WTC11 (cell line): ENCODE data around the gene BMF. TPM values are rescaled to one million over a fixed set of nuclear protein-coding genes. Genes with fewer than 3 reads are reported as not detected.

ENCODE experiments used
- ATAC-seq: fragments of 200-7000 bp; cut with Tn5 transposase; 2 replicates; pipeline ENCODE4 v1.10.0; 2021; ENCODE audit warnings: mild to moderate bottlenecking, moderate library complexity
- CTCF ChIA-PET: fragments of 300-600 bp; sonication (Branson Sonifier 250); formaldehyde crosslinking; loops from one replicate; lab custom pipeline; 2021; ENCODE audit warnings: antibody characterized with exemption; lab: Charles Lee
- POLR2A ChIA-PET: fragments of 350-600 bp; sonication (Branson Sonifier 250); formaldehyde crosslinking; loops from one replicate; lab custom pipeline; 2021; ENCODE audit warnings: antibody characterized with exemption; lab: Charles Lee
- DNase-seq: peaks from one replicate; pipeline ENCODE4 v3.0.0; 2021; ENCODE audit warnings: low spot score
- H3K27ac Mint-ChIP-seq: 2 replicates; pipeline ENCODE4 v1.8.0; 2021; ENCODE audit warnings: mixed read lengths
- H3K27me3 Mint-ChIP-seq: 2 replicates; pipeline ENCODE4 v1.8.0; 2021; ENCODE audit warnings: low read depth, mild to moderate bottlenecking, moderate library complexity, mixed read lengths
- H3K36me3 Mint-ChIP-seq: 2 replicates; pipeline ENCODE4 v1.8.0; 2021; ENCODE audit warnings: mixed read lengths
- H3K4me1 Mint-ChIP-seq: 2 replicates; pipeline ENCODE4 v1.8.0; 2022; ENCODE audit warnings: mixed read lengths
- H3K4me3 Mint-ChIP-seq: 2 replicates; pipeline ENCODE4 v1.8.0; 2021; ENCODE audit warnings: mild to moderate bottlenecking, moderate library complexity, mixed read lengths
- H3K9me3 Mint-ChIP-seq: 2 replicates; pipeline ENCODE4 v1.8.0; 2021; ENCODE audit warnings: mixed read lengths
- EMX1 ChIP-seq: fragments of 250-450 bp; sonication (Bioruptor Pico); IDR thresholded peaks from 2 replicates; pipeline ENCODE4 v1.8.0; 2021; ENCODE audit warnings: mild to moderate bottlenecking
- FOXP1 ChIP-seq: sonication (generic); formaldehyde crosslinking; IDR thresholded peaks from 2 replicates; pipeline ENCODE4 v1.8.0; 2022; ENCODE audit warnings: missing genetic modification reagents, mild to moderate bottlenecking, moderate library complexity, borderline replicate concordance
- GTF2I ChIP-seq: fragments of 250-450 bp; sonication (Bioruptor Pico); conservative IDR thresholded peaks from 2 replicates; pipeline ENCODE4 v1.4.0; 2021; ENCODE audit warnings: mild to moderate bottlenecking
- KAT7 ChIP-seq: sonication (generic); formaldehyde crosslinking; IDR thresholded peaks from 2 replicates; pipeline ENCODE4 v1.8.1; 2023; ENCODE audit warnings: missing genetic modification reagents, mild to moderate bottlenecking, borderline replicate concordance
- MYBL2 ChIP-seq: sonication (generic); formaldehyde crosslinking; IDR thresholded peaks from 2 replicates; pipeline ENCODE4 v1.8.1; 2023; ENCODE audit warnings: mild to moderate bottlenecking, moderate library complexity, missing genetic modification reagents
- SP1 ChIP-seq: sonication (generic); formaldehyde crosslinking; conservative IDR thresholded peaks from 2 replicates; pipeline ENCODE4 v1.8.1; 2022; ENCODE audit warnings: missing genetic modification reagents
- ZBTB21 ChIP-seq: sonication (generic); formaldehyde crosslinking; IDR thresholded peaks from 2 replicates; pipeline ENCODE4 v1.8.1; 2023; ENCODE audit warnings: mild to moderate bottlenecking, missing genetic modification reagents, borderline replicate concordance
- ZNF263 ChIP-seq: sonication (generic); formaldehyde crosslinking; IDR thresholded peaks from 2 replicates; pipeline ENCODE4 v1.8.1; 2022; ENCODE audit warnings: low read depth, mild to moderate bottlenecking, moderate library complexity, missing genetic modification reagents
- ZNF317 ChIP-seq: sonication (generic); formaldehyde crosslinking; IDR thresholded peaks from 2 replicates; pipeline ENCODE4 v1.8.1; 2023; ENCODE audit warnings: low read depth, mild to moderate bottlenecking, moderate library complexity, missing genetic modification reagents, borderline replicate concordance
- ZNF416 ChIP-seq: fragments of 250-450 bp; sonication (Bioruptor Pico); IDR thresholded peaks from 2 replicates; pipeline ENCODE4 v1.9.0; 2021; ENCODE audit warnings: mild to moderate bottlenecking, inconsistent platforms
- total RNA-seq: library from RNA; stranded (reverse); gene quantifications from 3 replicates; pipeline ENCODE4 v1.2.3, GENCODE V29; 2021
- TF ChIP-seq, protein P1 (sequence below): fragments of 250-450 bp; sonication (Bioruptor Pico); IDR thresholded peaks from 2 replicates; pipeline ENCODE4 v1.9.0; 2021; ENCODE audit warnings: moderate library complexity, mild to moderate bottlenecking, inconsistent platforms, borderline replicate concordance
- TF ChIP-seq, protein P2 (sequence below): sonication (generic); formaldehyde crosslinking; IDR thresholded peaks from 2 replicates; pipeline ENCODE4 v1.8.0; 2022; ENCODE audit warnings: mild to moderate bottlenecking, missing genetic modification reagents
- TF ChIP-seq, protein P3 (sequence below): sonication (generic); formaldehyde crosslinking; IDR thresholded peaks from 2 replicates; pipeline ENCODE4 v1.8.1; 2022; ENCODE audit warnings: low read depth, mild to moderate bottlenecking, moderate library complexity, missing genetic modification reagents, borderline replicate concordance
- TF ChIP-seq, protein P4 (sequence below): sonication (generic); formaldehyde crosslinking; IDR thresholded peaks from 2 replicates; pipeline ENCODE4 v1.8.1; 2022; ENCODE audit warnings: low read depth, missing genetic modification reagents, borderline replicate concordance
- TF ChIP-seq, protein P5 (sequence below): sonication (generic); formaldehyde crosslinking; IDR thresholded peaks from 2 replicates; pipeline ENCODE4 v1.8.1; 2023; ENCODE audit warnings: mild to moderate bottlenecking, moderate library complexity, missing genetic modification reagents
- TF ChIP-seq, protein P6 (sequence below): sonication (generic); formaldehyde crosslinking; IDR thresholded peaks from 2 replicates; pipeline ENCODE4 v1.8.1; 2023; ENCODE audit warnings: mild to moderate bottlenecking, missing genetic modification reagents, borderline replicate concordance
- TF ChIP-seq, protein P7 (sequence below): sonication (generic); formaldehyde crosslinking; IDR thresholded peaks from 2 replicates; pipeline ENCODE4 v1.8.0; 2023; ENCODE audit warnings: missing genetic modification reagents
- TF ChIP-seq, protein P8 (sequence below): fragments of 250-450 bp; sonication (Bioruptor Pico); IDR thresholded peaks from 2 replicates; pipeline ENCODE4 v1.9.0; 2021; ENCODE audit warnings: mild to moderate bottlenecking, borderline replicate concordance

Gene BMF
- total RNA-seq, 1 experiment from 2014 or later, result 36.9 TPM

DNA sequence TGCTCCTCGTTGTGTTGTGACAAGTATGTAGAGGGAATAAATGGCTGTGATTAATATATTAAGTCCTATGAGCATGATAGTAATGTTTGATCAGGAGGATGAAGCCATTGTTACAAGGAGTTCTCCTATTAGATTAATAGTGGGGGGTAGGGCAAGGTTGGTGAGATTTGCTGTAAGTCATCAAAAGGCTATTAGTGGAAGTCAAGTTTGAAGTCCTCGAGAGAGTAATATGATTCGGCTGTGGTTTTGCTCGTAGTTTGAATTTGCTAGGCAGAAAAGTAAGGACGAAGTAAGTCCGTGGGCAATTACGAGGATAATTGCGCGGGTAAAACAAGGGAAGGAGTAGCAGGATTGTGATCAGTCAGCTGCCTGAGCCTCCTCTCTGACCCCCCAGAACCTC lies 26.2 kb upstream of the BMF start:
- ChIA-PET CTCF (no interaction called here), POLR2A (no interaction called here)
- Mint-ChIP-seq H3K4me1 (peaks cover 21% of the 10 kb centered on the region), H3K27ac (no peak overlapping the region), H3K4me3 (no peak overlapping the region), H3K36me3 (no peaks in the 10 kb centered on the region), H3K27me3 (no peaks in the 10 kb centered on the region), H3K9me3 (no peaks in the 10 kb centered on the region)
- no peak for ATAC-seq
- DNase-seq, result no peak
- TF ChIP-seq ZNF263 (CRISPR knock-in tag), result no peak
- TF ChIP-seq, protein P1, sequence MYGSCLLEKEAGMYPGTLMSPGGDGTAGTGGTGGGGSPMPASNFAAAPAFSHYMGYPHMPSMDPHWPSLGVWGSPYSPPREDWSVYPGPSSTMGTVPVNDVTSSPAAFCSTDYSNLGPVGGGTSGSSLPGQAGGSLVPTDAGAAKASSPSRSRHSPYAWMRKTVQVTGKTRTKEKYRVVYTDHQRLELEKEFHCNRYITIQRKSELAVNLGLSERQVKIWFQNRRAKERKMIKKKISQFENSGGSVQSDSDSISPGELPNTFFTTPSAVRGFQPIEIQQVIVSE (CRISPR knock-in tag), result no peak
- TF ChIP-seq SP1 (CRISPR knock-in tag), result no peak
- TF ChIP-seq ZNF416 (CRISPR knock-in tag), result no peak
- TF ChIP-seq GTF2I (CRISPR knock-in tag), result no peak
- TF ChIP-seq ZBTB21 (CRISPR knock-in tag), result no peak
- TF ChIP-seq ZNF317, result no peak
- TF ChIP-seq MYBL2, result no peak
- TF ChIP-seq, protein P2, sequence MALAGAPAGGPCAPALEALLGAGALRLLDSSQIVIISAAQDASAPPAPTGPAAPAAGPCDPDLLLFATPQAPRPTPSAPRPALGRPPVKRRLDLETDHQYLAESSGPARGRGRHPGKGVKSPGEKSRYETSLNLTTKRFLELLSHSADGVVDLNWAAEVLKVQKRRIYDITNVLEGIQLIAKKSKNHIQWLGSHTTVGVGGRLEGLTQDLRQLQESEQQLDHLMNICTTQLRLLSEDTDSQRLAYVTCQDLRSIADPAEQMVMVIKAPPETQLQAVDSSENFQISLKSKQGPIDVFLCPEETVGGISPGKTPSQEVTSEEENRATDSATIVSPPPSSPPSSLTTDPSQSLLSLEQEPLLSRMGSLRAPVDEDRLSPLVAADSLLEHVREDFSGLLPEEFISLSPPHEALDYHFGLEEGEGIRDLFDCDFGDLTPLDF (CRISPR knock-in tag), result no peak
- TF ChIP-seq, protein P3, sequence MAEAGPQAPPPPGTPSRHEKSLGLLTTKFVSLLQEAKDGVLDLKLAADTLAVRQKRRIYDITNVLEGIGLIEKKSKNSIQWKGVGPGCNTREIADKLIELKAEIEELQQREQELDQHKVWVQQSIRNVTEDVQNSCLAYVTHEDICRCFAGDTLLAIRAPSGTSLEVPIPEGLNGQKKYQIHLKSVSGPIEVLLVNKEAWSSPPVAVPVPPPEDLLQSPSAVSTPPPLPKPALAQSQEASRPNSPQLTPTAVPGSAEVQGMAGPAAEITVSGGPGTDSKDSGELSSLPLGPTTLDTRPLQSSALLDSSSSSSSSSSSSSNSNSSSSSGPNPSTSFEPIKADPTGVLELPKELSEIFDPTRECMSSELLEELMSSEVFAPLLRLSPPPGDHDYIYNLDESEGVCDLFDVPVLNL (CRISPR knock-in tag), result no peak
- TF ChIP-seq, protein P4, sequence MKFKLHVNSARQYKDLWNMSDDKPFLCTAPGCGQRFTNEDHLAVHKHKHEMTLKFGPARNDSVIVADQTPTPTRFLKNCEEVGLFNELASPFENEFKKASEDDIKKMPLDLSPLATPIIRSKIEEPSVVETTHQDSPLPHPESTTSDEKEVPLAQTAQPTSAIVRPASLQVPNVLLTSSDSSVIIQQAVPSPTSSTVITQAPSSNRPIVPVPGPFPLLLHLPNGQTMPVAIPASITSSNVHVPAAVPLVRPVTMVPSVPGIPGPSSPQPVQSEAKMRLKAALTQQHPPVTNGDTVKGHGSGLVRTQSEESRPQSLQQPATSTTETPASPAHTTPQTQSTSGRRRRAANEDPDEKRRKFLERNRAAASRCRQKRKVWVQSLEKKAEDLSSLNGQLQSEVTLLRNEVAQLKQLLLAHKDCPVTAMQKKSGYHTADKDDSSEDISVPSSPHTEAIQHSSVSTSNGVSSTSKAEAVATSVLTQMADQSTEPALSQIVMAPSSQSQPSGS (CRISPR knock-in tag), result no peak
- TF ChIP-seq, protein P5, sequence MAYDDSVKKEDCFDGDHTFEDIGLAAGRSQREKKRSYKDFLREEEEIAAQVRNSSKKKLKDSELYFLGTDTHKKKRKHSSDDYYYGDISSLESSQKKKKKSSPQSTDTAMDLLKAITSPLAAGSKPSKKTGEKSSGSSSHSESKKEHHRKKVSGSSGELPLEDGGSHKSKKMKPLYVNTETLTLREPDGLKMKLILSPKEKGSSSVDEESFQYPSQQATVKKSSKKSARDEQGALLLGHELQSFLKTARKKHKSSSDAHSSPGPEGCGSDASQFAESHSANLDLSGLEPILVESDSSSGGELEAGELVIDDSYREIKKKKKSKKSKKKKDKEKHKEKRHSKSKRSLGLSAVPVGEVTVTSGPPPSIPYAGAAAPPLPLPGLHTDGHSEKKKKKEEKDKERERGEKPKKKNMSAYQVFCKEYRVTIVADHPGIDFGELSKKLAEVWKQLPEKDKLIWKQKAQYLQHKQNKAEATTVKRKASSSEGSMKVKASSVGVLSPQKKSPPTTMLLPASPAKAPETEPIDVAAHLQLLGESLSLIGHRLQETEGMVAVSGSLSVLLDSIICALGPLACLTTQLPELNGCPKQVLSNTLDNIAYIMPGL (CRISPR knock-in tag), result no peak
- no peak for TF ChIP-seq EMX1 (CRISPR knock-in tag)
- TF ChIP-seq KAT7 (CRISPR knock-in tag), result no peak
- no peak for TF ChIP-seq FOXP1 (CRISPR knock-in tag)
- TF ChIP-seq, protein P6, sequence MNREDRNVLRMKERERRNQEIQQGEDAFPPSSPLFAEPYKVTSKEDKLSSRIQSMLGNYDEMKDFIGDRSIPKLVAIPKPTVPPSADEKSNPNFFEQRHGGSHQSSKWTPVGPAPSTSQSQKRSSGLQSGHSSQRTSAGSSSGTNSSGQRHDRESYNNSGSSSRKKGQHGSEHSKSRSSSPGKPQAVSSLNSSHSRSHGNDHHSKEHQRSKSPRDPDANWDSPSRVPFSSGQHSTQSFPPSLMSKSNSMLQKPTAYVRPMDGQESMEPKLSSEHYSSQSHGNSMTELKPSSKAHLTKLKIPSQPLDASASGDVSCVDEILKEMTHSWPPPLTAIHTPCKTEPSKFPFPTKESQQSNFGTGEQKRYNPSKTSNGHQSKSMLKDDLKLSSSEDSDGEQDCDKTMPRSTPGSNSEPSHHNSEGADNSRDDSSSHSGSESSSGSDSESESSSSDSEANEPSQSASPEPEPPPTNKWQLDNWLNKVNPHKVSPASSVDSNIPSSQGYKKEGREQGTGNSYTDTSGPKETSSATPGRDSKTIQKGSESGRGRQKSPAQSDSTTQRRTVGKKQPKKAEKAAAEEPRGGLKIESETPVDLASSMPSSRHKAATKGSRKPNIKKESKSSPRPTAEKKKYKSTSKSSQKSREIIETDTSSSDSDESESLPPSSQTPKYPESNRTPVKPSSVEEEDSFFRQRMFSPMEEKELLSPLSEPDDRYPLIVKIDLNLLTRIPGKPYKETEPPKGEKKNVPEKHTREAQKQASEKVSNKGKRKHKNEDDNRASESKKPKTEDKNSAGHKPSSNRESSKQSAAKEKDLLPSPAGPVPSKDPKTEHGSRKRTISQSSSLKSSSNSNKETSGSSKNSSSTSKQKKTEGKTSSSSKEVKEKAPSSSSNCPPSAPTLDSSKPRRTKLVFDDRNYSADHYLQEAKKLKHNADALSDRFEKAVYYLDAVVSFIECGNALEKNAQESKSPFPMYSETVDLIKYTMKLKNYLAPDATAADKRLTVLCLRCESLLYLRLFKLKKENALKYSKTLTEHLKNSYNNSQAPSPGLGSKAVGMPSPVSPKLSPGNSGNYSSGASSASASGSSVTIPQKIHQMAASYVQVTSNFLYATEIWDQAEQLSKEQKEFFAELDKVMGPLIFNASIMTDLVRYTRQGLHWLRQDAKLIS (CRISPR knock-in tag), result no peak
- TF ChIP-seq, protein P7, sequence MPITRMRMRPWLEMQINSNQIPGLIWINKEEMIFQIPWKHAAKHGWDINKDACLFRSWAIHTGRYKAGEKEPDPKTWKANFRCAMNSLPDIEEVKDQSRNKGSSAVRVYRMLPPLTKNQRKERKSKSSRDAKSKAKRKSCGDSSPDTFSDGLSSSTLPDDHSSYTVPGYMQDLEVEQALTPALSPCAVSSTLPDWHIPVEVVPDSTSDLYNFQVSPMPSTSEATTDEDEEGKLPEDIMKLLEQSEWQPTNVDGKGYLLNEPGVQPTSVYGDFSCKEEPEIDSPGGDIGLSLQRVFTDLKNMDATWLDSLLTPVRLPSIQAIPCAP (CRISPR knock-in tag), result no peak
- TF ChIP-seq, protein P8, sequence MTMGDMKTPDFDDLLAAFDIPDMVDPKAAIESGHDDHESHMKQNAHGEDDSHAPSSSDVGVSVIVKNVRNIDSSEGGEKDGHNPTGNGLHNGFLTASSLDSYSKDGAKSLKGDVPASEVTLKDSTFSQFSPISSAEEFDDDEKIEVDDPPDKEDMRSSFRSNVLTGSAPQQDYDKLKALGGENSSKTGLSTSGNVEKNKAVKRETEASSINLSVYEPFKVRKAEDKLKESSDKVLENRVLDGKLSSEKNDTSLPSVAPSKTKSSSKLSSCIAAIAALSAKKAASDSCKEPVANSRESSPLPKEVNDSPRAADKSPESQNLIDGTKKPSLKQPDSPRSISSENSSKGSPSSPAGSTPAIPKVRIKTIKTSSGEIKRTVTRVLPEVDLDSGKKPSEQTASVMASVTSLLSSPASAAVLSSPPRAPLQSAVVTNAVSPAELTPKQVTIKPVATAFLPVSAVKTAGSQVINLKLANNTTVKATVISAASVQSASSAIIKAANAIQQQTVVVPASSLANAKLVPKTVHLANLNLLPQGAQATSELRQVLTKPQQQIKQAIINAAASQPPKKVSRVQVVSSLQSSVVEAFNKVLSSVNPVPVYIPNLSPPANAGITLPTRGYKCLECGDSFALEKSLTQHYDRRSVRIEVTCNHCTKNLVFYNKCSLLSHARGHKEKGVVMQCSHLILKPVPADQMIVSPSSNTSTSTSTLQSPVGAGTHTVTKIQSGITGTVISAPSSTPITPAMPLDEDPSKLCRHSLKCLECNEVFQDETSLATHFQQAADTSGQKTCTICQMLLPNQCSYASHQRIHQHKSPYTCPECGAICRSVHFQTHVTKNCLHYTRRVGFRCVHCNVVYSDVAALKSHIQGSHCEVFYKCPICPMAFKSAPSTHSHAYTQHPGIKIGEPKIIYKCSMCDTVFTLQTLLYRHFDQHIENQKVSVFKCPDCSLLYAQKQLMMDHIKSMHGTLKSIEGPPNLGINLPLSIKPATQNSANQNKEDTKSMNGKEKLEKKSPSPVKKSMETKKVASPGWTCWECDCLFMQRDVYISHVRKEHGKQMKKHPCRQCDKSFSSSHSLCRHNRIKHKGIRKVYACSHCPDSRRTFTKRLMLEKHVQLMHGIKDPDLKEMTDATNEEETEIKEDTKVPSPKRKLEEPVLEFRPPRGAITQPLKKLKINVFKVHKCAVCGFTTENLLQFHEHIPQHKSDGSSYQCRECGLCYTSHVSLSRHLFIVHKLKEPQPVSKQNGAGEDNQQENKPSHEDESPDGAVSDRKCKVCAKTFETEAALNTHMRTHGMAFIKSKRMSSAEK, result no peak
